Endodermal cell (in vitro differentiated cells): ENCODE results near the gene SPARC. TPM values are rescaled to one million over a fixed set of nuclear protein-coding genes. Genes with fewer than 3 reads are reported as not detected.

ENCODE experiments used
- DNase-seq: peaks from one replicate; pipeline ENCODE4 v3.0.0-alpha.2; 2017
- H3K27ac ChIP-seq: 2 replicates; pipeline ENCODE4 v1.5.1; 2013; ENCODE audit warnings: mild to moderate bottlenecking, low read depth, low read length, moderate library complexity
- H3K27me3 ChIP-seq: 2 replicates; pipeline ENCODE4 v1.6.1; 2013; ENCODE audit warnings: mild to moderate bottlenecking, low read length, moderate library complexity; ENCODE audit not compliant: insufficient read depth, control insufficient read depth, poor library complexity, severe bottlenecking
- H3K36me3 ChIP-seq: 2 replicates; pipeline ENCODE4 v1.7.0; 2013; ENCODE audit warnings: mild to moderate bottlenecking, low read length, moderate library complexity; ENCODE audit not compliant: control insufficient read depth, insufficient read depth
- H3K4me1 ChIP-seq: one replicate; pipeline ENCODE4 v1.7.0; 2013; ENCODE audit warnings: low read length; ENCODE audit not compliant: control insufficient read depth, insufficient read depth
- H3K4me3 ChIP-seq: 2 replicates; pipeline ENCODE4 v1.5.1; 2013; ENCODE audit warnings: mild to moderate bottlenecking, low read length, moderate library complexity
- H3K9ac ChIP-seq: 2 replicates; pipeline ENCODE4 v1.6.1; 2013; ENCODE audit warnings: mild to moderate bottlenecking, low read length, moderate library complexity; ENCODE audit not compliant: poor library complexity, severe bottlenecking; ENCODE audit errors: extremely low read depth
- H3K9me3 ChIP-seq: 2 replicates; pipeline ENCODE4 v1.6.1; 2013; ENCODE audit warnings: mild to moderate bottlenecking, low read length, moderate library complexity; ENCODE audit not compliant: control insufficient read depth
- H3K27ac Mint-ChIP-seq: 2 replicates; pipeline ENCODE4 v1.8.0; 2020; ENCODE audit warnings: mixed read lengths
- H3K27me3 Mint-ChIP-seq: 2 replicates; pipeline ENCODE4 v1.8.0; 2021; ENCODE audit warnings: mild to moderate bottlenecking, mixed read lengths; ENCODE audit not compliant: insufficient read depth
- H3K36me3 Mint-ChIP-seq: 2 replicates; pipeline ENCODE4 v1.8.0; 2020; ENCODE audit warnings: low read depth, mixed read lengths
- H3K4me1 Mint-ChIP-seq: 2 replicates; pipeline ENCODE4 v1.8.0; 2020; ENCODE audit warnings: mixed read lengths
- H3K4me3 Mint-ChIP-seq: 2 replicates; pipeline ENCODE4 v1.8.0; 2020; ENCODE audit warnings: mild to moderate bottlenecking, moderate library complexity, mixed read lengths
- H3K9me3 Mint-ChIP-seq: 2 replicates; pipeline ENCODE4 v1.8.0; 2020; ENCODE audit warnings: mild to moderate bottlenecking, mixed read lengths
- WGBS, 2 experiments: methylation state at CpG; one replicate each; pipeline versions ENCODE4 v1.1.5 to v1.1.7; 2013; ENCODE audit warnings: missing lambda C conversion rate in 2 of 2, mixed read lengths in 1 of 2; ENCODE audit not compliant: insufficient coverage in 1 of 2, insufficient read length in 1 of 2; 5-methylcytosine and 5-hydroxymethylcytosine counted together
- total RNA-seq, 2 donors: library from RNA; stranded (reverse); fragmentation: NEBNext Ultra II Directional in 1 of 2; extraction: Animal tissue kit (Norgen Biotek cat#: 25700) in 1 of 2; gene quantifications; 2 replicates in 1 of 2; 3 replicates in 1 of 2; pipeline ENCODE4 v1.2.1, GENCODE V29; 2021
- TF ChIP-seq, protein P1 (sequence below): fragments of 200-600 bp; sonication (generic); conservative IDR thresholded peaks from 2 replicates; pipeline ENCODE4 v1.5.0; 2021; ENCODE audit warnings: antibody characterized with exemption, mild to moderate bottlenecking

Gene SPARC
- total RNA-seq, 2 donors from 2014 or later = 523 to 643 TPM

- no peak overlapping the region for H3K4me3 Mint-ChIP-seq
- H3K36me3 Mint-ChIP-seq = peaks cover 36% of the 10 kb centered on the region
- WGBS, 2 experiments = 89 to 92% methylated on average over 5 to 12 of the region's 12 CpGs
- H3K27ac ChIP-seq = no peak overlapping the region
- no peaks in the 10 kb centered on the region for H3K27me3 Mint-ChIP-seq
- peaks cover 10% of the 10 kb centered on the region for H3K4me1 ChIP-seq
- peaks cover 48% of the 10 kb centered on the region for H3K36me3 ChIP-seq
- peaks cover 15% of the 10 kb centered on the region for H3K4me1 Mint-ChIP-seq
- TF ChIP-seq, protein P1, sequence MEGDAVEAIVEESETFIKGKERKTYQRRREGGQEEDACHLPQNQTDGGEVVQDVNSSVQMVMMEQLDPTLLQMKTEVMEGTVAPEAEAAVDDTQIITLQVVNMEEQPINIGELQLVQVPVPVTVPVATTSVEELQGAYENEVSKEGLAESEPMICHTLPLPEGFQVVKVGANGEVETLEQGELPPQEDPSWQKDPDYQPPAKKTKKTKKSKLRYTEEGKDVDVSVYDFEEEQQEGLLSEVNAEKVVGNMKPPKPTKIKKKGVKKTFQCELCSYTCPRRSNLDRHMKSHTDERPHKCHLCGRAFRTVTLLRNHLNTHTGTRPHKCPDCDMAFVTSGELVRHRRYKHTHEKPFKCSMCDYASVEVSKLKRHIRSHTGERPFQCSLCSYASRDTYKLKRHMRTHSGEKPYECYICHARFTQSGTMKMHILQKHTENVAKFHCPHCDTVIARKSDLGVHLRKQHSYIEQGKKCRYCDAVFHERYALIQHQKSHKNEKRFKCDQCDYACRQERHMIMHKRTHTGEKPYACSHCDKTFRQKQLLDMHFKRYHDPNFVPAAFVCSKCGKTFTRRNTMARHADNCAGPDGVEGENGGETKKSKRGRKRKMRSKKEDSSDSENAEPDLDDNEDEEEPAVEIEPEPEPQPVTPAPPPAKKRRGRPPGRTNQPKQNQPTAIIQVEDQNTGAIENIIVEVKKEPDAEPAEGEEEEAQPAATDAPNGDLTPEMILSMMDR = no peak
- H3K9me3 ChIP-seq = no peaks in the 10 kb centered on the region
- no peak for DNase-seq
- H3K9me3 Mint-ChIP-seq = no peaks in the 10 kb centered on the region
- H3K9ac ChIP-seq = no peak overlapping the region
- no peak overlapping the region for H3K4me3 ChIP-seq
- H3K27ac Mint-ChIP-seq = no peak overlapping the region
- H3K27me3 ChIP-seq = no peaks in the 10 kb centered on the region
Observed at GRCh38 chr5:151660616-151661495, 25.9 kb downstream of the SPARC start.

GRCh38 chr5:151659001-151659754, 27.5 kb downstream of the SPARC start:
- 40 to 86% methylated on average over 4 to 10 of the region's 10 CpGs for WGBS, 2 experiments
- TF ChIP-seq, protein P1 = peak; percentile 95
- Histone ChIP-seq H3K36me3 (peaks cover 31% of the 10 kb centered on the region), H3K27ac (no peak overlapping the region), H3K4me3 (no peak overlapping the region), H3K9ac (no peak overlapping the region), H3K27me3 (no peaks in the 10 kb centered on the region), H3K4me1 (no peaks in the 10 kb centered on the region), H3K9me3 (no peaks in the 10 kb centered on the region)
- Mint-ChIP-seq H3K27ac (no peak overlapping the region), H3K36me3 (peaks cover 22% of the 10 kb centered on the region), H3K4me1 (peaks cover 2% of the 10 kb centered on the region), H3K4me3 (no peak overlapping the region), H3K27me3 (no peaks in the 10 kb centered on the region), H3K9me3 (no peaks in the 10 kb centered on the region)
- peak; percentile 97 for DNase-seq

GRCh38 chr5:151657114-151657513, 29.6 kb downstream of the SPARC start:
- WGBS, 2 experiments = 84 to 93% methylated on average over 1 of the region's 1 CpG
- Mint-ChIP-seq H3K27ac (no peak overlapping the region), H3K9me3 (no peaks in the 10 kb centered on the region), H3K36me3 (peaks cover 4% of the 10 kb centered on the region), H3K4me1 (peaks cover 2% of the 10 kb centered on the region), H3K27me3 (no peaks in the 10 kb centered on the region), H3K4me3 (no peak overlapping the region)
- Histone ChIP-seq H3K27me3 (no peaks in the 10 kb centered on the region), H3K36me3 (peaks cover 11% of the 10 kb centered on the region), H3K9me3 (no peaks in the 10 kb centered on the region), H3K4me1 (no peaks in the 10 kb centered on the region), H3K27ac (no peak overlapping the region), H3K4me3 (no peak overlapping the region), H3K9ac (no peak overlapping the region)
- no peak for DNase-seq
- TF ChIP-seq, protein P1 = no peak
